GM23338 (cell line): ENCODE data around the gene PHRF1.

Experiments used
- CREB1 ChIP-seq: fragments of 250-450 bp; sonication (Bioruptor Pico); IDR thresholded peaks from 2 replicates; pipeline ENCODE4 v1.5.0; 2020; ENCODE audit warnings: low read depth, mild to moderate bottlenecking, moderate library complexity
- EZH2 ChIP-seq: fragments of 200-600 bp; sonication (generic); IDR thresholded peaks from one replicate; pipeline ENCODE4 v1.8.0; 2017; ENCODE audit warnings: antibody characterized with exemption, mild to moderate bottlenecking, low read depth; ENCODE audit not compliant: unreplicated experiment
- EZH2phosphoT487 ChIP-seq: fragments of 200-600 bp; sonication (generic); IDR thresholded peaks from one replicate; pipeline ENCODE4 v1.8.1; 2018; ENCODE audit warnings: antibody characterized with exemption; ENCODE audit not compliant: unreplicated experiment
- JUNB ChIP-seq: IDR thresholded peaks from one replicate; pipeline ENCODE4 v1.6.1; 2016; ENCODE audit warnings: antibody characterized with exemption; ENCODE audit not compliant: unreplicated experiment
- NANOG ChIP-seq: IDR thresholded peaks from 2 replicates; pipeline ENCODE4 v1.6.1; 2016; ENCODE audit warnings: antibody characterized with exemption, borderline replicate concordance
- POLR2AphosphoS5 ChIP-seq: IDR thresholded peaks from 2 replicates; pipeline ENCODE4 v1.6.1; 2016; ENCODE audit warnings: antibody characterized with exemption, low read depth
- STAT1 ChIP-seq: IDR thresholded peaks from one replicate; pipeline ENCODE4 v1.6.1; 2016; ENCODE audit warnings: antibody characterized with exemption; ENCODE audit not compliant: unreplicated experiment
- ZNF114 ChIP-seq: fragments of 250-450 bp; sonication (Bioruptor Pico); IDR thresholded peaks from 2 replicates; pipeline ENCODE4 v1.5.0; 2020; ENCODE audit warnings: mild to moderate bottlenecking, moderate library complexity
- ZNF331 ChIP-seq: fragments of 250-450 bp; sonication (Bioruptor Pico); IDR thresholded peaks from 2 replicates; pipeline ENCODE4 v1.5.0; 2020; ENCODE audit warnings: low read depth, mild to moderate bottlenecking, moderate library complexity
- TF ChIP-seq, protein P1 (sequence below), 2 experiments: fragments of 200-600 bp in 1 of 2; sonication (generic) in 1 of 2; conservative IDR thresholded peaks; 2 replicates each; pipeline versions ENCODE4 v1.5.1 to v1.6.1; 2016 to 2017; ENCODE audit warnings: antibody characterized with exemption in 2 of 2, low read depth in 2 of 2, mild to moderate bottlenecking in 2 of 2, moderate library complexity in 1 of 2
- TF ChIP-seq, protein P2 (sequence below): IDR thresholded peaks from 2 replicates; pipeline ENCODE4 v1.6.1; 2016; ENCODE audit warnings: antibody characterized with exemption
- TF ChIP-seq, protein P3 (sequence below): IDR thresholded peaks from one replicate; pipeline ENCODE4 v1.6.1; 2018; ENCODE audit warnings: antibody characterized with exemption; ENCODE audit not compliant: unreplicated experiment
- TF ChIP-seq, protein P4 (sequence below): fragments of 250-450 bp; sonication (Bioruptor Pico); IDR thresholded peaks from 2 replicates; pipeline ENCODE4 v1.5.0; 2020; ENCODE audit warnings: mild to moderate bottlenecking, moderate library complexity

DNA sequence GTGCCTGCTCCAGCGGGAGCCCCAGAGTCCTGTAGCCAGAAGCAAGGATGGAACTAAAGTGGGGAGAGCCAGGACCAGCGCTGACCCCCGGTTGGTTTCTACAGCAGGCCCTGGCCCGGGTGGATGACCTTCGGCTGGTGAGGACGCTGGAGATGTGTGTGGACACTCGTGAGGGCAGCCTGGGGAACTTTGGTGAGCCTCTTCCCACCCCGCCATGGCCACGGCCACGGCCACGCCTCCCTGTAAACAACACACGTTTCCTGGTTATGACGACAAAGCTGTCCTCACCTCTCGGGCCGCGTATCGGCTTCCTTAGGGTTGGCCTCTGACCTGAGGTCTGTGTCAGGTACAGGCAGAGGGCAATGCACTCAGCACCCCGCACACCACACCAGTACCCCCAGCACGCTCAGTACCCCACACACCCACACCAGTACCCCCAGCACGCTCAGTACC, 34.8 kb upstream of the PHRF1 start:
- TF ChIP-seq, protein P1, sequence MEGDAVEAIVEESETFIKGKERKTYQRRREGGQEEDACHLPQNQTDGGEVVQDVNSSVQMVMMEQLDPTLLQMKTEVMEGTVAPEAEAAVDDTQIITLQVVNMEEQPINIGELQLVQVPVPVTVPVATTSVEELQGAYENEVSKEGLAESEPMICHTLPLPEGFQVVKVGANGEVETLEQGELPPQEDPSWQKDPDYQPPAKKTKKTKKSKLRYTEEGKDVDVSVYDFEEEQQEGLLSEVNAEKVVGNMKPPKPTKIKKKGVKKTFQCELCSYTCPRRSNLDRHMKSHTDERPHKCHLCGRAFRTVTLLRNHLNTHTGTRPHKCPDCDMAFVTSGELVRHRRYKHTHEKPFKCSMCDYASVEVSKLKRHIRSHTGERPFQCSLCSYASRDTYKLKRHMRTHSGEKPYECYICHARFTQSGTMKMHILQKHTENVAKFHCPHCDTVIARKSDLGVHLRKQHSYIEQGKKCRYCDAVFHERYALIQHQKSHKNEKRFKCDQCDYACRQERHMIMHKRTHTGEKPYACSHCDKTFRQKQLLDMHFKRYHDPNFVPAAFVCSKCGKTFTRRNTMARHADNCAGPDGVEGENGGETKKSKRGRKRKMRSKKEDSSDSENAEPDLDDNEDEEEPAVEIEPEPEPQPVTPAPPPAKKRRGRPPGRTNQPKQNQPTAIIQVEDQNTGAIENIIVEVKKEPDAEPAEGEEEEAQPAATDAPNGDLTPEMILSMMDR (conservative IDR thresholded peaks at IDR 0.05; ENCODE audit: low read depth in 2 of 2) = no peak
- TF ChIP-seq EZH2 = no peak
- TF ChIP-seq POLR2AphosphoS5 = no peak
- TF ChIP-seq, protein P2, sequence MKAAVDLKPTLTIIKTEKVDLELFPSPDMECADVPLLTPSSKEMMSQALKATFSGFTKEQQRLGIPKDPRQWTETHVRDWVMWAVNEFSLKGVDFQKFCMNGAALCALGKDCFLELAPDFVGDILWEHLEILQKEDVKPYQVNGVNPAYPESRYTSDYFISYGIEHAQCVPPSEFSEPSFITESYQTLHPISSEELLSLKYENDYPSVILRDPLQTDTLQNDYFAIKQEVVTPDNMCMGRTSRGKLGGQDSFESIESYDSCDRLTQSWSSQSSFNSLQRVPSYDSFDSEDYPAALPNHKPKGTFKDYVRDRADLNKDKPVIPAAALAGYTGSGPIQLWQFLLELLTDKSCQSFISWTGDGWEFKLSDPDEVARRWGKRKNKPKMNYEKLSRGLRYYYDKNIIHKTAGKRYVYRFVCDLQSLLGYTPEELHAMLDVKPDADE = no peak
- TF ChIP-seq JUNB = no peak
- TF ChIP-seq, protein P3, sequence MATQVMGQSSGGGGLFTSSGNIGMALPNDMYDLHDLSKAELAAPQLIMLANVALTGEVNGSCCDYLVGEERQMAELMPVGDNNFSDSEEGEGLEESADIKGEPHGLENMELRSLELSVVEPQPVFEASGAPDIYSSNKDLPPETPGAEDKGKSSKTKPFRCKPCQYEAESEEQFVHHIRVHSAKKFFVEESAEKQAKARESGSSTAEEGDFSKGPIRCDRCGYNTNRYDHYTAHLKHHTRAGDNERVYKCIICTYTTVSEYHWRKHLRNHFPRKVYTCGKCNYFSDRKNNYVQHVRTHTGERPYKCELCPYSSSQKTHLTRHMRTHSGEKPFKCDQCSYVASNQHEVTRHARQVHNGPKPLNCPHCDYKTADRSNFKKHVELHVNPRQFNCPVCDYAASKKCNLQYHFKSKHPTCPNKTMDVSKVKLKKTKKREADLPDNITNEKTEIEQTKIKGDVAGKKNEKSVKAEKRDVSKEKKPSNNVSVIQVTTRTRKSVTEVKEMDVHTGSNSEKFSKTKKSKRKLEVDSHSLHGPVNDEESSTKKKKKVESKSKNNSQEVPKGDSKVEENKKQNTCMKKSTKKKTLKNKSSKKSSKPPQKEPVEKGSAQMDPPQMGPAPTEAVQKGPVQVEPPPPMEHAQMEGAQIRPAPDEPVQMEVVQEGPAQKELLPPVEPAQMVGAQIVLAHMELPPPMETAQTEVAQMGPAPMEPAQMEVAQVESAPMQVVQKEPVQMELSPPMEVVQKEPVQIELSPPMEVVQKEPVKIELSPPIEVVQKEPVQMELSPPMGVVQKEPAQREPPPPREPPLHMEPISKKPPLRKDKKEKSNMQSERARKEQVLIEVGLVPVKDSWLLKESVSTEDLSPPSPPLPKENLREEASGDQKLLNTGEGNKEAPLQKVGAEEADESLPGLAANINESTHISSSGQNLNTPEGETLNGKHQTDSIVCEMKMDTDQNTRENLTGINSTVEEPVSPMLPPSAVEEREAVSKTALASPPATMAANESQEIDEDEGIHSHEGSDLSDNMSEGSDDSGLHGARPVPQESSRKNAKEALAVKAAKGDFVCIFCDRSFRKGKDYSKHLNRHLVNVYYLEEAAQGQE = no peak
- no peak for TF ChIP-seq EZH2phosphoT487
- no peak for TF ChIP-seq NANOG
- no peak for TF ChIP-seq STAT1
- no peak for TF ChIP-seq CREB1
- TF ChIP-seq ZNF331 = no peak
- no peak for TF ChIP-seq ZNF114
- TF ChIP-seq, protein P4, sequence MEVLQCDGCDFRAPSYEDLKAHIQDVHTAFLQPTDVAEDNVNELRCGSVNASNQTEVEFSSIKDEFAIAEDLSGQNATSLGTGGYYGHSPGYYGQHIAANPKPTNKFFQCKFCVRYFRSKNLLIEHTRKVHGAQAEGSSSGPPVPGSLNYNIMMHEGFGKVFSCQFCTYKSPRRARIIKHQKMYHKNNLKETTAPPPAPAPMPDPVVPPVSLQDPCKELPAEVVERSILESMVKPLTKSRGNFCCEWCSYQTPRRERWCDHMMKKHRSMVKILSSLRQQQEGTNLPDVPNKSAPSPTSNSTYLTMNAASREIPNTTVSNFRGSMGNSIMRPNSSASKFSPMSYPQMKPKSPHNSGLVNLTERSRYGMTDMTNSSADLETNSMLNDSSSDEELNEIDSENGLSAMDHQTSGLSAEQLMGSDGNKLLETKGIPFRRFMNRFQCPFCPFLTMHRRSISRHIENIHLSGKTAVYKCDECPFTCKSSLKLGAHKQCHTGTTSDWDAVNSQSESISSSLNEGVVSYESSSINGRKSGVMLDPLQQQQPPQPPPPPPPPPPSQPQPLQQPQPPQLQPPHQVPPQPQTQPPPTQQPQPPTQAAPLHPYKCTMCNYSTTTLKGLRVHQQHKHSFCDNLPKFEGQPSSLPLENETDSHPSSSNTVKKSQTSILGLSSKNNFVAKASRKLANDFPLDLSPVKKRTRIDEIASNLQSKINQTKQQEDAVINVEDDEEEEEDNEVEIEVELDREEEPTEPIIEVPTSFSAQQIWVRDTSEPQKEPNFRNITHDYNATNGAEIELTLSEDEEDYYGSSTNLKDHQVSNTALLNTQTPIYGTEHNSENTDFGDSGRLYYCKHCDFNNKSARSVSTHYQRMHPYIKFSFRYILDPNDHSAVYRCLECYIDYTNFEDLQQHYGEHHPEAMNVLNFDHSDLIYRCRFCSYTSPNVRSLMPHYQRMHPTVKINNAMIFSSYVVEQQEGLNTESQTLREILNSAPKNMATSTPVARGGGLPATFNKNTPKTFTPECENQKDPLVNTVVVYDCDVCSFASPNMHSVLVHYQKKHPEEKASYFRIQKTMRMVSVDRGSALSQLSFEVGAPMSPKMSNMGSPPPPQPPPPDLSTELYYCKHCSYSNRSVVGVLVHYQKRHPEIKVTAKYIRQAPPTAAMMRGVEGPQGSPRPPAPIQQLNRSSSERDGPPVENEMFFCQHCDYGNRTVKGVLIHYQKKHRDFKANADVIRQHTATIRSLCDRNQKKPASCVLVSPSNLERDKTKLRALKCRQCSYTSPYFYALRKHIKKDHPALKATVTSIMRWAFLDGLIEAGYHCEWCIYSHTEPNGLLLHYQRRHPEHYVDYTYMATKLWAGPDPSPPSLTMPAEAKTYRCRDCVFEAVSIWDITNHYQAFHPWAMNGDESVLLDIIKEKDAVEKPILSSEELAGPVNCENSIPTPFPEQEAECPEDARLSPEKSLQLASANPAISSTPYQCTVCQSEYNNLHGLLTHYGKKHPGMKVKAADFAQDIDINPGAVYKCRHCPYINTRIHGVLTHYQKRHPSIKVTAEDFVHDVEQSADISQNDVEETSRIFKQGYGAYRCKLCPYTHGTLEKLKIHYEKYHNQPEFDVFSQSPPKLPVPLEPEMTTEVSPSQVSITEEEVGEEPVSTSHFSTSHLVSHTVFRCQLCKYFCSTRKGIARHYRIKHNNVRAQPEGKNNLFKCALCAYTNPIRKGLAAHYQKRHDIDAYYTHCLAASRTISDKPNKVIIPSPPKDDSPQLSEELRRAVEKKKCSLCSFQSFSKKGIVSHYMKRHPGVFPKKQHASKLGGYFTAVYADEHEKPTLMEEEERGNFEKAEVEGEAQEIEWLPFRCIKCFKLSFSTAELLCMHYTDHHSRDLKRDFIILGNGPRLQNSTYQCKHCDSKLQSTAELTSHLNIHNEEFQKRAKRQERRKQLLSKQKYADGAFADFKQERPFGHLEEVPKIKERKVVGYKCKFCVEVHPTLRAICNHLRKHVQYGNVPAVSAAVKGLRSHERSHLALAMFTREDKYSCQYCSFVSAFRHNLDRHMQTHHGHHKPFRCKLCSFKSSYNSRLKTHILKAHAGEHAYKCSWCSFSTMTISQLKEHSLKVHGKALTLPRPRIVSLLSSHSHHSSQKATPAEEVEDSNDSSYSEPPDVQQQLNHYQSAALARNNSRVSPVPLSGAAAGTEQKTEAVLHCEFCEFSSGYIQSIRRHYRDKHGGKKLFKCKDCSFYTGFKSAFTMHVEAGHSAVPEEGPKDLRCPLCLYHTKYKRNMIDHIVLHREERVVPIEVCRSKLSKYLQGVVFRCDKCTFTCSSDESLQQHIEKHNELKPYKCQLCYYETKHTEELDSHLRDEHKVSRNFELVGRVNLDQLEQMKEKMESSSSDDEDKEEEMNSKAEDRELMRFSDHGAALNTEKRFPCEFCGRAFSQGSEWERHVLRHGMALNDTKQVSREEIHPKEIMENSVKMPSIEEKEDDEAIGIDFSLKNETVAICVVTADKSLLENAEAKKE (CRISPR knock-in tag) = no peak
